GM13977 (cell line): ENCODE data around the gene GNG4.
A peak's percentile ranks its signal among the peaks of the same experiment; 100 is the strongest.
"Not testable (repeated sequence)": the region's sequence is repeated elsewhere in the genome, so short reads cannot be mapped to it uniquely, and the experiment has no call there.

ENCODE experiments used
- DNase-seq: peaks from one replicate; pipeline ENCODE4 v3.0.0; 2012; ENCODE audit warnings: low spot score
- CTCF ChIP-seq: IDR thresholded peaks from 2 replicates; pipeline ENCODE4 v1.5.1; 2012; ENCODE audit warnings: mild to moderate bottlenecking, control low read depth; ENCODE audit not compliant: insufficient read depth; ENCODE audit errors: extremely low read depth, missing control alignments
- in situ Hi-C: fragments of 300-500 bp; cut with MboI; formaldehyde crosslinking; loops from one replicate; pipeline ENCODE4 v1.12.0; 2022; ENCODE audit warnings: low sequenced_read_pairs, low pct_unique_long_range_greater_than_20kb, mixed read lengths, inconsistent platforms; ENCODE audit not compliant: unreplicated experiment

The GNG4 gene

GRCh38 chr1:235651170-235651806 lies 1.7 kb upstream of the GNG4 start:
- DNase-seq: no peak
- in situ Hi-C loops: no loop called here
- no peak for TF ChIP-seq CTCF

GRCh38 chr1:235650341-235651169 lies 971 bp upstream of the GNG4 start:
- DNase-seq: peak; percentile 46
- in situ Hi-C loops: no loop called here
- no peak for TF ChIP-seq CTCF

DNA sequence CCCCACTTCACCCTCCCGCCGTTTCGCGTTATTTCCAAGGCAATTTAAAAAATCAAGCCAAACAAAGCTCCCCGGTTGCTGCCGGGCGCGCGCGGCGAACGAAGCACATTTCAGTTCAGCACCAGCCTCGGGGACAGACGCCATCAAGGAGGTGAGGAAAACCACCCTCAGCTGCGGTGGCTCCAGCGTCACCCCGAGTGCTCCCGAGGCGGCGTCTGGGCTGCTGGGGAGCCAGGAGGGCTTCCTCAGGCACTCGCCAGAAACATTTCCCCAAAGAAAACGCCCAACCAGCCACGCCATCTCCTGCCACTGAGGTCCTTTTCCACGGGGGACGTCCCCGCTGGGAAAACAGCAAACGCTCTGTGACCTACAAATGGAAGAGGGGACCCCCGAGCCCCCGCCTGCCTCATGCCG lies 623 bp downstream of the GNG4 start:
- TF ChIP-seq CTCF: no peak
- in situ Hi-C loops: no loop called here
- DNase-seq: peak; percentile 74

DNA sequence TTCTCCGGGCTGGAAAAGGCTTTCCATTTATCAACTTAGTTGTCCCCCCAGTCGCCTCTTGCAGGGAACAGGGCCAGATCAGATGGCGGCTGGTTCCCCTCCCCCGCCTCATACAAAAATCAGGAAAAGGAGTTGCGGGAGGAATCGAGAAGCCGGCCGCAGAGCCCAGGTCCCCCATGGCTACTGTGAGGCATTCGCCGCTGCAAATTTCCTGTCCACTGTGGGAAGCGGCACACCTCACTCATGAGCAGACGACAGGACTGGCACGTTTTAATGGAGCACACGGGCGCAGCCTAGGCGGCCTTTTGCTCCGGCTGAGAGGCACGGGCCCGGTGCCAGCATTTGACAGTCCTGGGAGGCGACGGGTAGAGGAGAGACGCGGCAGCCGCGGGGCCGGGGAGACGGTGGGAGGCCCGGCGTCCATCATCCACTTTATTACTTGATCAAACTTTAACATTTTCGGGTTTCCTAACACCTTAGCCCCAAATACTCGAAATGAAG lies 1.1 kb downstream of the GNG4 start:
- in situ Hi-C loops: no loop called here
- no peak for TF ChIP-seq CTCF
- DNase-seq: no peak

- DNase-seq, in situ Hi-C loops: not testable (repeated sequence)
Observed at GRCh38 chr1:235647537-235647936, 2.0 kb downstream of the GNG4 start.

GRCh38 chr1:235646463-235646862 lies 3.1 kb downstream of the GNG4 start:
- no peak for DNase-seq
- in situ Hi-C loops: no loop called here
- TF ChIP-seq CTCF: no peak

DNA sequence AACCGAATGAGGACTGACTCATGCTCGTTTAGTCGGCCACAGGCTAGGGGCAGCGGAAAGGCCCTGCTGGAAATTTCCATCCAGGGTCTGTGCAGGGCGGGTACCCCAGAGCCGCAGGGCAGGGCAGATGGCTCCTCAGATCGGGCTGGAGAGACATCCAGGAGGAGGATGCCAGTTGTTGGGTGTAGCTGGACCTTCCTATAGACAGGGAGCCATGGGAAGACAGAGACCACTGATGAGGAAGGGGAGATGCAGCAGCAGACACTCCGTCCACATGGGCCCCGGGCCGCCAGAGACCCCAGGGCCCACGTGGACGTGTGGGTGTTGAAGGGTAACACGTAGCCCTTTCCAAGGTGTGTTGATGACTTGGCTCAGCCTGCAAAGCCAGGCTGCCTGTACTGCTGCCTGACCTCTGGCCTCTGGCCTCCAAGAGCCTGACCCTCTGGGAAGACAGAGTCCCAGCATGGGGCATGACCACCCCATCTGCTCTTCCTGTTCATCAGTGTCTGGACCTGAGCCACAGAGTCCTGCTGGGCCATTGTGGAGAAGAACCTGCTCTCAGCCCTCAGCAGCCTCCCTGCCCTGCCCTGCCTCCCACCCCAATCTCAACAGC lies 4.8 kb downstream of the GNG4 start:
- TF ChIP-seq CTCF: no peak
- DNase-seq: no peak
- in situ Hi-C loops: no loop called here
